GM21515 (cell line): ENCODE results near the gene TSPAN16.

ENCODE experiments used
- ATAC-seq: cut with Tn5 transposase; IDR thresholded peaks from one replicate; pipeline ENCODE4 v1.9.1; 2021; ENCODE audit not compliant: unreplicated experiment

Gene TSPAN16

GRCh38 chr19:11295665-11296245, at the start of gene TSPAN16:
Gene TSPAN16, plus strand, starts transcription at chr19:11296160. Its CDS starts 138 bp downstream, at chr19:11296298.
- no peak for ATAC-seq

- no peak for ATAC-seq
Observed at GRCh38 chr19:11246941-11247340, 49.0 kb upstream of the TSPAN16 start.

- no peak for ATAC-seq
Observed at GRCh38 chr19:11247391-11247790, 48.6 kb upstream of the TSPAN16 start.

GRCh38 chr19:11247934-11248333, 48.0 kb upstream of the TSPAN16 start:
- ATAC-seq, result no peak

GRCh38 chr19:11248852-11249251, 47.1 kb upstream of the TSPAN16 start:
- no peak for ATAC-seq

- ATAC-seq, result no peak
Observed at GRCh38 chr19:11251217-11251616, 44.7 kb upstream of the TSPAN16 start.

GRCh38 chr19:11251650-11252314, 44.2 kb upstream of the TSPAN16 start:
- no peak for ATAC-seq

- ATAC-seq, result no peak
Observed at GRCh38 chr19:11252665-11253355, 43.1 kb upstream of the TSPAN16 start.

- no peak for ATAC-seq
Observed at GRCh38 chr19:11254666-11255065, 41.3 kb upstream of the TSPAN16 start.

- no peak for ATAC-seq
Observed at GRCh38 chr19:11256189-11256588, 39.8 kb upstream of the TSPAN16 start.

GRCh38 chr19:11257846-11258380, 38.0 kb upstream of the TSPAN16 start:
- no peak for ATAC-seq

GRCh38 chr19:11260996-11261395, 35.0 kb upstream of the TSPAN16 start:
- ATAC-seq, result no peak

GRCh38 chr19:11261431-11261970, 34.5 kb upstream of the TSPAN16 start:
- no peak for ATAC-seq

- ATAC-seq, result no peak
Observed at GRCh38 chr19:11261971-11262839, 33.8 kb upstream of the TSPAN16 start, which contains the start of gene DOCK6. Gene DOCK6, minus strand, starts transcription at chr19:11262524. Its CDS starts 84 bp downstream, at chr19:11262440.

- ATAC-seq, result no peak
Observed at GRCh38 chr19:11263726-11264125, 32.2 kb upstream of the TSPAN16 start.

- ATAC-seq, result no peak
Observed at GRCh38 chr19:11264452-11265176, 31.3 kb upstream of the TSPAN16 start.

GRCh38 chr19:11265177-11265784, 30.7 kb upstream of the TSPAN16 start:
- no peak for ATAC-seq

GRCh38 chr19:11265785-11266236, 30.1 kb upstream of the TSPAN16 start:
- ATAC-seq, result no peak

- no peak for ATAC-seq
Observed at GRCh38 chr19:11267316-11268085, 28.5 kb upstream of the TSPAN16 start.
